OCI-LY7 (cell line): ENCODE results near the gene ITLN2.

Source experiments
- CTCF ChIP-seq: fragments of 200-600 bp; sonication (generic); conservative IDR thresholded peaks from 2 replicates; pipeline ENCODE4 v1.5.1; 2014; ENCODE audit warnings: mild to moderate bottlenecking, antibody characterized with exemption, low read length, moderate library complexity, mixed read lengths
- EZH2phosphoT487 ChIP-seq: fragments of 200-600 bp; sonication (generic); IDR thresholded peaks from 2 replicates; pipeline ENCODE4 v1.6.1; 2018; ENCODE audit warnings: low read depth, borderline replicate concordance, mild to moderate bottlenecking, mixed run types, antibody characterized with exemption, low read length, moderate library complexity, mixed read lengths

- TF ChIP-seq CTCF (peak; percentile 75), EZH2phosphoT487 (no peak)
These were observed 39.1 kb upstream of the ITLN2 start for GRCh38 chr1:160993544-160994193.
